H1 (cell line): ENCODE results near the gene CHST2. TPM values are rescaled to one million over a fixed set of nuclear protein-coding genes. Genes with fewer than 3 reads are reported as not detected.

Source experiments
- CTCF ChIA-PET: fragments of 300-600 bp; sonication (Branson Sonifier 250); formaldehyde crosslinking; loops from one replicate; lab custom pipeline; 2021; ENCODE audit not compliant: partially characterized antibody; lab: Charles Lee
- POLR2A ChIA-PET: fragments of 300-600 bp; sonication (Branson Sonifier 250); formaldehyde crosslinking; loops from one replicate; lab custom pipeline; 2021; ENCODE audit warnings: inconsistent platforms; ENCODE audit not compliant: partially characterized antibody; lab: Charles Lee
- DNase-seq, 2 experiments: peaks; one replicate each; pipeline versions ENCODE4 v3.0.0 to v3.0.0-alpha.2; 2010 to 2022; ENCODE audit warnings: low spot score in 2 of 2, low read depth in 1 of 2, mixed read lengths in 1 of 2
- FAIRE-seq: peaks from 2 replicates; lab custom pipeline; 2011; peaks lifted over from hg19 to GRCh38; lab: Jason Lieb, UNC
- H2AFZ ChIP-seq: 2 replicates; pipeline ENCODE4 v1.8.1; 2012; ENCODE audit warnings: low read length, inconsistent platforms
- H2AK5ac ChIP-seq: 2 replicates; pipeline ENCODE4 v1.6.1; 2013; ENCODE audit warnings: low read depth, low read length
- H2BK120ac ChIP-seq: replicated peaks from 2 replicates; pipeline ENCODE3; 2013; ENCODE audit warnings: low read depth, low read length, inconsistent platforms
- H2BK12ac ChIP-seq: 2 replicates; pipeline ENCODE4 v1.6.1; 2013; ENCODE audit warnings: low read depth, low read length
- H2BK15ac ChIP-seq: 2 replicates; pipeline ENCODE4 v1.6.1; 2013; ENCODE audit warnings: low read length
- H2BK20ac ChIP-seq: 2 replicates; pipeline ENCODE4 v1.6.1; 2013; ENCODE audit warnings: low read length
- H2BK5ac ChIP-seq: 2 replicates; pipeline ENCODE4 v1.6.1; 2013; ENCODE audit warnings: low read depth, low read length
- H3K14ac ChIP-seq: 2 replicates; pipeline ENCODE4 v1.6.1; 2013; ENCODE audit warnings: inconsistent platforms; ENCODE audit not compliant: insufficient read length
- H3K18ac ChIP-seq: 2 replicates; pipeline ENCODE4 v1.6.1; 2013; ENCODE audit warnings: low read length; ENCODE audit errors: extremely low read depth
- H3K23ac ChIP-seq: 2 replicates; pipeline ENCODE4 v1.6.1; 2013; ENCODE audit warnings: inconsistent platforms; ENCODE audit not compliant: insufficient read length
- H3K23me2 ChIP-seq: 2 replicates; pipeline ENCODE4 v1.6.1; 2013; ENCODE audit warnings: low read depth, low read length
- H3K27ac ChIP-seq: 2 replicates; pipeline ENCODE4 v1.6.1; 2011; ENCODE audit warnings: low read depth, low read length, inconsistent platforms
- H3K27me3 ChIP-seq, 4 experiments: replicated peaks in 1 of 4; 1 replicate in 1 of 4; 2 replicates in 3 of 4; pipeline versions ENCODE4 v1.6.1 to v1.8.1; 2011 to 2013; ENCODE audit warnings: low read length in 3 of 4, mild to moderate bottlenecking in 3 of 4, inconsistent platforms in 2 of 4, mixed read lengths in 2 of 4, moderate library complexity in 1 of 4; ENCODE audit not compliant: control insufficient read depth in 3 of 4, insufficient read depth in 3 of 4; ENCODE audit errors: extremely low read depth in 1 of 4
- H3K36me3 ChIP-seq, 4 experiments: 2 replicates each; pipeline versions ENCODE4 v1.6.1 to v1.8.1; 2011 to 2013; ENCODE audit warnings: mild to moderate bottlenecking in 4 of 4, low read length in 3 of 4, moderate library complexity in 2 of 4, control low read depth in 1 of 4, inconsistent platforms in 1 of 4; ENCODE audit not compliant: insufficient read depth in 4 of 4, control insufficient read depth in 2 of 4
- H3K4ac ChIP-seq: replicated peaks from 2 replicates; pipeline ENCODE3; 2013; ENCODE audit warnings: low read length, low read depth, mixed read lengths, inconsistent platforms; ENCODE audit not compliant: insufficient read length
- H3K4me1 ChIP-seq, 4 experiments: replicated peaks in 1 of 4; 1 replicate in 1 of 4; 2 replicates in 3 of 4; pipeline versions ENCODE4 v1.6.1 to v1.8.1; 2011 to 2013; ENCODE audit warnings: low read length in 3 of 4, inconsistent platforms in 2 of 4, mixed read lengths in 1 of 4; ENCODE audit not compliant: insufficient read depth in 4 of 4, control insufficient read depth in 3 of 4
- H3K4me2 ChIP-seq, 2 experiments: 2 replicates each; pipeline versions ENCODE4 v1.6.1 to v1.8.1; 2011 to 2013; ENCODE audit warnings: low read depth in 2 of 2, low read length in 2 of 2, control low read depth in 1 of 2, inconsistent platforms in 1 of 2, mild to moderate bottlenecking in 1 of 2; ENCODE audit not compliant: insufficient read depth in 1 of 2
- H3K4me3 ChIP-seq, 4 experiments: fragments of 200-600, 300-600 bp in 1 of 4; sonication (generic), shearing (Covaris generic), sonication (Bioruptor Twin) in 1 of 4; 2 replicates each; pipeline versions ENCODE4 v1.5.1 to v1.8.1; 2011 to 2016; ENCODE audit warnings: low read length in 4 of 4, low read depth in 3 of 4, control low read depth in 2 of 4, inconsistent platforms in 2 of 4, mild to moderate bottlenecking in 2 of 4, mixed read lengths in 1 of 4, moderate library complexity in 1 of 4; ENCODE audit not compliant: insufficient read depth in 2 of 4; ENCODE audit errors: extremely low read depth in 1 of 4
- H3K56ac ChIP-seq: replicated peaks from 2 replicates; pipeline ENCODE3; 2013; ENCODE audit warnings: low read depth, mild to moderate bottlenecking, mixed read lengths, low read length, inconsistent platforms; ENCODE audit not compliant: insufficient read length
- H3K79me1 ChIP-seq: 2 replicates; pipeline ENCODE4 v1.6.1; 2013; ENCODE audit warnings: low read depth, low read length, control low read depth
- H3K79me2 ChIP-seq, 2 experiments: 2 replicates each; pipeline versions ENCODE4 v1.6.1 to v1.8.1; 2012 to 2013; ENCODE audit warnings: low read length in 2 of 2, mild to moderate bottlenecking in 2 of 2, inconsistent platforms in 1 of 2; ENCODE audit not compliant: insufficient read depth in 2 of 2, control insufficient read depth in 1 of 2
- H3K9ac ChIP-seq, 4 experiments: replicated peaks in 1 of 4; 1 replicate in 1 of 4; 2 replicates in 3 of 4; pipeline versions ENCODE4 v1.6.1 to v1.8.1; 2011 to 2013; ENCODE audit warnings: low read depth in 3 of 4, low read length in 3 of 4, control low read depth in 2 of 4, mild to moderate bottlenecking in 2 of 4, moderate library complexity in 2 of 4, inconsistent platforms in 1 of 4; ENCODE audit errors: extremely low read depth in 1 of 4
- H3K9me3 ChIP-seq, 2 experiments: 2 replicates each; pipeline versions ENCODE4 v1.6.1 to v1.8.1; 2012 to 2013; ENCODE audit warnings: mild to moderate bottlenecking in 2 of 2, moderate library complexity in 2 of 2, control low read depth in 1 of 2, inconsistent platforms in 1 of 2, low read depth in 1 of 2, low read length in 1 of 2, mixed read lengths in 1 of 2; ENCODE audit not compliant: insufficient read depth in 2 of 2
- H4K20me1 ChIP-seq, 2 experiments: replicated peaks in 1 of 2; 2 replicates each; pipeline versions ENCODE3 to v1.8.1; 2011 to 2013; ENCODE audit warnings: inconsistent platforms in 2 of 2, low read length in 2 of 2, mild to moderate bottlenecking in 1 of 2; ENCODE audit not compliant: insufficient read depth in 2 of 2, control insufficient read depth in 1 of 2
- H4K5ac ChIP-seq: 2 replicates; pipeline ENCODE4 v1.6.1; 2013; ENCODE audit warnings: low read length, low read depth, mixed read lengths, inconsistent platforms; ENCODE audit not compliant: insufficient read length
- H4K8ac ChIP-seq: 2 replicates; pipeline ENCODE4 v1.8.0; 2013; ENCODE audit warnings: mild to moderate bottlenecking, moderate library complexity, low read length, inconsistent platforms; ENCODE audit not compliant: insufficient read depth; ENCODE audit errors: extremely low read depth
- H4K91ac ChIP-seq: replicated peaks from 2 replicates; pipeline ENCODE3; 2013; ENCODE audit warnings: low read length, mixed read lengths, inconsistent platforms; ENCODE audit not compliant: insufficient read length
- JUND ChIP-seq: IDR thresholded peaks from 2 replicates; pipeline ENCODE4 v1.6.1; 2011; ENCODE audit warnings: mild to moderate bottlenecking, improper control_type of control experiment, low read length
- WGBS, 2 experiments: shearing (Covaris generic) in 1 of 2; methylation state at CpG; one replicate each; pipeline versions ENCODE4 v1.1.6 to v1.1.7; 2013 to 2015; ENCODE audit warnings: low lambda C conversion rate in 2 of 2, mixed read lengths in 2 of 2, inconsistent platforms in 1 of 2, low coverage in 1 of 2, missing lambda C conversion rate in 1 of 2; ENCODE audit not compliant: insufficient replicate concordance in 2 of 2, insufficient coverage in 1 of 2, insufficient read length in 1 of 2; ENCODE audit errors: extremely low coverage in 1 of 2, missing lambda C conversion rate in 1 of 2; 5-methylcytosine and 5-hydroxymethylcytosine counted together
- polyA plus RNA-seq, 7 experiments: library from polyadenylated mRNA; depleted of rRNA in 3 of 7; stranded (reverse) in 5 of 7; unstranded in 2 of 7; fragments of >200 nt in 5 of 7; fragments of 200-250 nt in 2 of 7; gene quantifications; 1 replicate in 5 of 7; 2 replicates in 1 of 7; 4 replicates in 1 of 7; pipeline versions ENCODE4 v1.2.1 to v1.2.3, GENCODE V29; 2011 to 2013; ENCODE audit warnings: missing spikeins in 2 of 7, mixed read lengths in 2 of 7
- total RNA-seq: library from RNA; stranded (reverse); fragmentation: NEBNext Ultra II Directional; extraction: Animal tissue kit (Norgen Biotek cat#: 25700); gene quantifications from 2 replicates; pipeline ENCODE4 v1.2.1, GENCODE V29; 2021
- TF ChIP-seq, protein P1 (sequence below): IDR thresholded peaks from 2 replicates; pipeline ENCODE4 v1.6.1; 2012; ENCODE audit warnings: inconsistent platforms

Gene CHST2
- total and polyA plus RNA-seq, 2 of the 8 experiments (the other 6 are each of a cell fraction or from before 2014, with no cell fraction given), result 3.2 to 15.1 TPM

DNA sequence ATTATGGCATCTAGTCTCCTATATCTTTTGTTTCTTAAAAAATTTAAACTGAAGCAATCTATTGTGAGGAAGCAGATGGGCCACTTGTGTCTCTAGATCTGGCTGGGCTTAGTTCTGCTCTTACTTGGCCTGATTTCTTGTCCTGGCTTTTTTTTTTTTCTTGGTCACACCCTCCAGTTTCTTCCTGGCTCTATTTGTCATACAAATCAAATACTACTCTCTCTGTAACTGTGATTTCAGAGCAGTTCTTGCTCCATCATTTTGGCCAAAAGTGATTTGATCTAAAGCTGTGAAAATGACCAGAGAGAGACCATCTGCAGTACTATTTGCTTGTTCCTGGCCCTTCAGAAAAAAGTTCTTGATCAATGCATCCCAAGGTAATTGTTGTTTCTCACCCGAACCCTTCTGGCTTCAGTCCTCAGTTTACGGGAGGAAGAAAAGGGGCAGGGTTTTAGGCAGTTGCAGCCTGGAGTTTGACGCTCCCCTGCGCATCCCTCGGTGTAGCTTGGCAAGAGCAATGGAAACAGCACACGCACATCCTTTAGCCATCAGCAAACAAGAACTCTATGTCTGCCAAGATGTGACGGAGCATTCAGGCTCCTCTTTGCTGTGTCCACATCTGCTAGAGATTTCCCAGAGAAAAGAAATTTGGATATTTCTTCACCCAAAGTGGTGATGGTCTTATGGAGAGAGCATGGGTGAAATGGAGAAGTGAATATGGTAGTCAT is 31.6 kb downstream of the CHST2 start:
- Histone ChIP-seq H3K4ac (no peak overlapping the region), H2BK120ac (no peak overlapping the region), H3K9me3 (no peaks in the 10 kb centered on the region), H3K79me2 (no peaks in the 10 kb centered on the region), H3K18ac (no peak overlapping the region), H2BK15ac (no peak overlapping the region), H3K9ac (no peak overlapping the region), H3K4me3 (no peak overlapping the region), H3K23ac (no peak overlapping the region), H3K27me3 (no peaks in the 10 kb centered on the region), H3K79me1 (no peaks in the 10 kb centered on the region), H3K27ac (no peak overlapping the region), H3K36me3 (no peaks in the 10 kb centered on the region), H2AK5ac (no peak overlapping the region), H3K23me2 (no peaks in the 10 kb centered on the region), H2BK12ac (no peak overlapping the region), H4K8ac (peak overlapping the region; percentile 23; the same call in 1 of the 2 replicates), H3K14ac (no peak overlapping the region), H3K56ac (no peak overlapping the region), H4K5ac (no peak overlapping the region), H3K4me1 (no peaks in the 10 kb centered on the region), H2BK20ac (no peak overlapping the region), H2AFZ (no peak overlapping the region), H4K91ac (no peak overlapping the region), H4K20me1 (no peaks in the 10 kb centered on the region), H2BK5ac (no peak overlapping the region), H3K4me2 (no peak overlapping the region)
- FAIRE-seq (no peak), DNase-seq (no peak)
- ChIA-PET POLR2A (no interaction called here), CTCF (interaction anchor here (0.6 kb wide), 1 partner anchor 447 kb away, joined by 3 read pairs; no protein-coding TSS in a partner anchor)
- TF ChIP-seq, protein P1, sequence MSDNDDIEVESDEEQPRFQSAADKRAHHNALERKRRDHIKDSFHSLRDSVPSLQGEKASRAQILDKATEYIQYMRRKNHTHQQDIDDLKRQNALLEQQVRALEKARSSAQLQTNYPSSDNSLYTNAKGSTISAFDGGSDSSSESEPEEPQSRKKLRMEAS, result no peak
- TF ChIP-seq JUND, result no peak
- 93% methylated on average over 7 of the region's 7 CpGs; no CpG with 5 or more reads in 1 of the 2 experiments for WGBS, 2 experiments
